Stimulated activated CD4-positive, alpha-beta T cell treated with anti-CD3 and anti-CD28 coated beads, Interleukin-15, amount 100 ng/mL, for 48 hours (primary cell): Measurements from ENCODE around the gene SYNE1.
"Not testable (repeated sequence)": the region's sequence is repeated elsewhere in the genome, so short reads cannot be mapped to it uniquely, and the experiment has no call there.

ENCODE experiments used
- DNase-seq, 2 donors: peaks; one replicate each; pipeline ENCODE4 v3.0.0-alpha.2; 2020; ENCODE audit warnings: low read depth in 2 of 2

Gene SYNE1

GRCh38 chr6:152138344-152138743 lies 498.8 kb downstream of the SYNE1 start:
- DNase-seq: not testable (repeated sequence)

- no peak for DNase-seq
These were observed 500.7 kb downstream of the SYNE1 start for GRCh38 chr6:152136449-152136825.

GRCh38 chr6:152135755-152136448 lies 501.3 kb downstream of the SYNE1 start:
- no peak for DNase-seq

GRCh38 chr6:152130441-152130840 lies 506.7 kb downstream of the SYNE1 start:
- no peak for DNase-seq

GRCh38 chr6:152129691-152130151 lies 507.4 kb downstream of the SYNE1 start:
- DNase-seq: no peak

- DNase-seq: no peak
These were observed 509.6 kb downstream of the SYNE1 start for GRCh38 chr6:152127432-152128165.

- DNase-seq: no peak
These were observed 512.6 kb downstream of the SYNE1 start for GRCh38 chr6:152124429-152125074.

- no peak for DNase-seq
These were observed 514.1 kb downstream of the SYNE1 start for GRCh38 chr6:152123076-152123475.

GRCh38 chr6:152122434-152122833 lies 514.7 kb downstream of the SYNE1 start:
- DNase-seq: no peak

GRCh38 chr6:152121910-152122309 lies 515.3 kb downstream of the SYNE1 start:
- DNase-seq: no peak

GRCh38 chr6:152119831-152120230 lies 517.3 kb downstream of the SYNE1 start:
- no peak for DNase-seq

- DNase-seq: no peak
These were observed 518.5 kb downstream of the SYNE1 start for GRCh38 chr6:152118678-152119077.

GRCh38 chr6:152118224-152118623 lies 518.9 kb downstream of the SYNE1 start:
- DNase-seq: no peak

GRCh38 chr6:152117156-152118133 lies 519.7 kb downstream of the SYNE1 start:
- no peak for DNase-seq

GRCh38 chr6:152112491-152113261 lies 524.5 kb downstream of the SYNE1 start:
- DNase-seq: no peak

- DNase-seq: no peak
These were observed 526.0 kb downstream of the SYNE1 start for GRCh38 chr6:152110886-152111820.

GRCh38 chr6:152107973-152108372 lies 529.2 kb downstream of the SYNE1 start:
- no peak for DNase-seq

- DNase-seq: no peak
These were observed 537.0 kb downstream of the SYNE1 start for GRCh38 chr6:152100183-152100618.

GRCh38 chr6:152099446-152100182 lies 537.5 kb downstream of the SYNE1 start:
- no peak for DNase-seq
